GM19372 (cell line): ENCODE data around the gene VSIR.
A peak's percentile ranks its signal among the peaks of the same experiment; 100 is the strongest.

ENCODE experiments used
- ATAC-seq: cut with Tn5 transposase; IDR thresholded peaks from one replicate; pipeline ENCODE4 v1.9.1; 2021; ENCODE audit warnings: mild to moderate bottlenecking, low read depth, moderate library complexity; ENCODE audit not compliant: unreplicated experiment

The VSIR gene

GRCh38 chr10:71736570-71736952, 36.8 kb downstream of the VSIR start:
- ATAC-seq, result no peak

GRCh38 chr10:71735709-71736569, 37.4 kb downstream of the VSIR start:
- ATAC-seq, result no peak

GRCh38 chr10:71734797-71735196, 38.5 kb downstream of the VSIR start:
- ATAC-seq, result no peak

GRCh38 chr10:71731791-71732190, 41.5 kb downstream of the VSIR start:
- ATAC-seq, result no peak

GRCh38 chr10:71729161-71729636, 44.1 kb downstream of the VSIR start:
- ATAC-seq, result no peak

- ATAC-seq, result peak; percentile 60
These were observed 45.3 kb downstream of the VSIR start for GRCh38 chr10:71727738-71728737.

- ATAC-seq, result peak; percentile 54
These were observed 46.1 kb downstream of the VSIR start for GRCh38 chr10:71727105-71727737.

- no peak for ATAC-seq
These were observed 46.7 kb downstream of the VSIR start for GRCh38 chr10:71726580-71727104.

- ATAC-seq, result no peak
These were observed 47.2 kb downstream of the VSIR start for GRCh38 chr10:71725998-71726579.

GRCh38 chr10:71725249-71725648, 48.1 kb downstream of the VSIR start:
- no peak for ATAC-seq

GRCh38 chr10:71724539-71724938, 48.8 kb downstream of the VSIR start:
- no peak for ATAC-seq

- ATAC-seq, result no peak
These were observed 50.0 kb downstream of the VSIR start for GRCh38 chr10:71723311-71723710.

GRCh38 chr10:71722849-71723248, 50.5 kb downstream of the VSIR start:
- no peak for ATAC-seq

- ATAC-seq, result no peak
These were observed 52.0 kb downstream of the VSIR start for GRCh38 chr10:71721313-71721712.

- no peak for ATAC-seq
These were observed 53.0 kb downstream of the VSIR start for GRCh38 chr10:71720288-71720687.

- ATAC-seq, result no peak
These were observed 53.7 kb downstream of the VSIR start, which contains the start of gene C10orf105 for GRCh38 chr10:71719464-71720201. Gene C10orf105 (minus strand): TSS chr10:71719778. CDS start chr10:71716337, 3,441 bp downstream.

- no peak for ATAC-seq
These were observed 54.3 kb downstream of the VSIR start for GRCh38 chr10:71719042-71719441.

- ATAC-seq, result no peak
These were observed 55.1 kb downstream of the VSIR start for GRCh38 chr10:71718165-71718698.

GRCh38 chr10:71717551-71717951, 55.8 kb downstream of the VSIR start:
- ATAC-seq, result no peak
